ENCODE measurements around the gene CCDC28B. TPM values are rescaled to one million over a fixed set of nuclear protein-coding genes. Genes with fewer than 3 reads are reported as not detected.

Gene CCDC28B
- total RNA-seq, 1 experiment from 2014 or later: 57.8 TPM

- no peaks in the 10 kb centered on the region for H3K27me3 ChIP-seq (ENCODE audit: control insufficient read depth, insufficient read depth, low read length)
- H3K4me3 ChIP-seq (ENCODE audit: insufficient read depth, low read depth, low read length): peak overlapping the region; percentile 79; the same call in 1 of the 2 replicates
- H3K36me3 ChIP-seq (replicated peaks; ENCODE audit: control insufficient read depth, insufficient read depth, low read length): peaks cover 20% of the 10 kb centered on the region
- DNase-seq: peak; percentile 75
Observed at GRCh38 chr1:32199717-32200072, 700 bp upstream of the CCDC28B start.

- peak; percentile 90 for DNase-seq
- Histone ChIP-seq H3K27me3 (ENCODE audit: control insufficient read depth, insufficient read depth, low read length) (no peaks in the 10 kb centered on the region; the same call in 1 of the 2 replicates), H3K4me3 (ENCODE audit: insufficient read depth, low read depth, low read length) (peak overlapping the region; percentile 79), H3K36me3 (replicated peaks; ENCODE audit: control insufficient read depth, insufficient read depth, low read length) (peaks cover 9% of the 10 kb centered on the region)
Observed at GRCh38 chr1:32201011-32201855, 838 bp downstream of the CCDC28B start.

- peak; percentile 70 for DNase-seq
- H3K36me3 ChIP-seq (replicated peaks; ENCODE audit: control insufficient read depth, insufficient read depth, low read length): peaks cover 1% of the 10 kb centered on the region
- H3K27me3 ChIP-seq (ENCODE audit: control insufficient read depth, insufficient read depth, low read length): no peaks in the 10 kb centered on the region; the same call in 1 of the 2 replicates
Observed at GRCh38 chr1:32204943-32205361, 4.6 kb downstream of the CCDC28B start.

GRCh38 chr1:32205401-32206370 is 5.3 kb downstream of the CCDC28B start, which contains the start of gene IQCC:
IQCC (plus strand) TSS chr1:32205671; CDS start chr1:32205682, 11 bp downstream.
- Histone ChIP-seq H3K27me3 (ENCODE audit: control insufficient read depth, insufficient read depth, low read length) (no peaks in the 10 kb centered on the region; the same call in 1 of the 2 replicates), H3K36me3 (replicated peaks; ENCODE audit: control insufficient read depth, insufficient read depth, low read length) (peaks cover 1% of the 10 kb centered on the region), H3K4me3 (ENCODE audit: insufficient read depth, low read depth, low read length) (peak within 1 kb of the TSS; percentile 58)
- peak; percentile 99 for DNase-seq

More at GRCh38 chr1:32204943-32205361, 4.6 kb downstream of the CCDC28B start:
- peak overlapping the region; percentile 58 for H3K4me3 ChIP-seq (ENCODE audit: insufficient read depth, low read depth, low read length)

GRCh38 chr1:32208469-32208868 is 8.1 kb downstream of the CCDC28B start:
- H3K4me3 ChIP-seq (ENCODE audit: insufficient read depth, low read depth, low read length): no peak overlapping the region
- H3K36me3 ChIP-seq (replicated peaks; ENCODE audit: control insufficient read depth, insufficient read depth, low read length): peaks cover 1% of the 10 kb centered on the region
- no peak for DNase-seq
- H3K27me3 ChIP-seq (ENCODE audit: control insufficient read depth, insufficient read depth, low read length): no peaks in the 10 kb centered on the region; the same call in 1 of the 2 replicates

- Histone ChIP-seq H3K36me3 (replicated peaks; ENCODE audit: control insufficient read depth, insufficient read depth, low read length) (peaks cover 1% of the 10 kb centered on the region), H3K4me3 (ENCODE audit: insufficient read depth, low read depth, low read length) (no peak within 1 kb of the TSS), H3K27me3 (ENCODE audit: control insufficient read depth, insufficient read depth, low read length) (no peaks in the 10 kb centered on the region; the same call in 1 of the 2 replicates)
- DNase-seq: no peak
Observed at GRCh38 chr1:32208891-32209328, 8.5 kb downstream of the CCDC28B start, which contains the start of gene DCDC2B. DCDC2B (plus strand) TSS chr1:32209089; CDS start chr1:32209094, 5 bp downstream.

- H3K36me3 ChIP-seq (replicated peaks; ENCODE audit: control insufficient read depth, insufficient read depth, low read length): peaks cover 8% of the 10 kb centered on the region
- H3K4me3 ChIP-seq (ENCODE audit: insufficient read depth, low read depth, low read length): no peak overlapping the region
- DNase-seq: peak; percentile 90
- no peaks in the 10 kb centered on the region for H3K27me3 ChIP-seq (ENCODE audit: control insufficient read depth, insufficient read depth, low read length)
Observed at GRCh38 chr1:32215629-32216480, 15.5 kb downstream of the CCDC28B start.

GRCh38 chr1:32216566-32216965 is 16.2 kb downstream of the CCDC28B start:
- no peaks in the 10 kb centered on the region for H3K27me3 ChIP-seq (ENCODE audit: control insufficient read depth, insufficient read depth, low read length)
- H3K4me3 ChIP-seq (ENCODE audit: insufficient read depth, low read depth, low read length): no peak overlapping the region
- DNase-seq: no peak
- H3K36me3 ChIP-seq (replicated peaks; ENCODE audit: control insufficient read depth, insufficient read depth, low read length): peaks cover 8% of the 10 kb centered on the region

GRCh38 chr1:32219022-32219421 is 18.6 kb downstream of the CCDC28B start:
- H3K27me3 ChIP-seq (ENCODE audit: control insufficient read depth, insufficient read depth, low read length): no peaks in the 10 kb centered on the region
- DNase-seq: no peak
- peaks cover 13% of the 10 kb centered on the region for H3K36me3 ChIP-seq (replicated peaks; ENCODE audit: control insufficient read depth, insufficient read depth, low read length)
- H3K4me3 ChIP-seq (ENCODE audit: insufficient read depth, low read depth, low read length): no peak overlapping the region

- peak overlapping the region; percentile 98 for H3K4me3 ChIP-seq (ENCODE audit: insufficient read depth, low read depth, low read length)
- peaks cover 19% of the 10 kb centered on the region for H3K36me3 ChIP-seq (replicated peaks; ENCODE audit: control insufficient read depth, insufficient read depth, low read length)
- DNase-seq: no peak
- no peaks in the 10 kb centered on the region for H3K27me3 ChIP-seq (ENCODE audit: control insufficient read depth, insufficient read depth, low read length)
Observed at GRCh38 chr1:32220746-32221580, 20.6 kb downstream of the CCDC28B start.

- Histone ChIP-seq H3K4me3 (ENCODE audit: insufficient read depth, low read depth, low read length) (peak overlapping the region; percentile 98), H3K36me3 (replicated peaks; ENCODE audit: control insufficient read depth, insufficient read depth, low read length) (peaks cover 23% of the 10 kb centered on the region), H3K27me3 (ENCODE audit: control insufficient read depth, insufficient read depth, low read length) (no peaks in the 10 kb centered on the region)
- no peak for DNase-seq
Observed at GRCh38 chr1:32221581-32221979, 21.2 kb downstream of the CCDC28B start.

- Histone ChIP-seq H3K4me3 (ENCODE audit: insufficient read depth, low read depth, low read length) (peak within 1 kb of the TSS; percentile 98), H3K36me3 (replicated peaks; ENCODE audit: control insufficient read depth, insufficient read depth, low read length) (peaks cover 20% of the 10 kb centered on the region), H3K27me3 (ENCODE audit: control insufficient read depth, insufficient read depth, low read length) (no peaks in the 10 kb centered on the region)
- DNase-seq: peak; percentile 96
Observed at GRCh38 chr1:32221980-32222755, 21.8 kb downstream of the CCDC28B start, which contains the start of the genes EIF3I and TMEM234. EIF3I (plus strand) TSS chr1:32222407; CDS start chr1:32222442, 35 bp downstream. TMEM234 (minus strand) TSS chr1:32222353; CDS start chr1:32222322, 31 bp downstream.

All from H7 (cell line).